Body of pancreas (tissue), 4 donors: ENCODE results near the gene ZNF592. TPM values are rescaled to one million over a fixed set of nuclear protein-coding genes. Genes with fewer than 3 reads are reported as not detected.

Experiments
- ATAC-seq: fragments of 150-250 bp; one replicate; pipeline ENCODE4 v1.9.1; 2016
- DNase-seq, 4 donors: peaks; one replicate each; pipeline ENCODE4 v3.0.0-alpha.2; 2019
- H3K27ac ChIP-seq, 4 donors: fragments of 200-600 bp; sonication (generic); 1 replicate in 3 of 4; 2 replicates in 1 of 4; pipeline versions ENCODE4 v1.5.1 to v1.6.1; 2016 to 2019; ENCODE audit warnings: mild to moderate bottlenecking in 1 of 4, mixed read lengths in 1 of 4, moderate library complexity in 1 of 4
- H3K27me3 ChIP-seq, 2 donors: fragments of 200-600 bp; sonication (generic); one replicate each; pipeline ENCODE4 v1.6.0; 2016; ENCODE audit warnings: mild to moderate bottlenecking in 1 of 2
- H3K36me3 ChIP-seq, 2 donors: fragments of 200-600 bp; sonication (generic); replicated peaks in 1 of 2; 2 replicates each; pipeline ENCODE4 v1.5.1; 2016; ENCODE audit warnings: low read depth in 2 of 2; ENCODE audit not compliant: insufficient read depth in 1 of 2
- H3K4me1 ChIP-seq: fragments of 200-600 bp; sonication (generic); one replicate; pipeline ENCODE4 v1.6.0; 2016
- H3K4me3 ChIP-seq, 2 donors: fragments of 200-600 bp; sonication (generic); 1 replicate in 1 of 2; 2 replicates in 1 of 2; pipeline ENCODE4 v1.5.1; 2016 to 2019
- H3K9me3 ChIP-seq, 3 donors: fragments of 200-600 bp; sonication (generic); 1 replicate in 2 of 3; 2 replicates in 1 of 3; pipeline ENCODE4 v1.5.1; 2016
- POLR2A ChIP-seq, 3 donors: fragments of 450-650 bp; IDR thresholded peaks; one replicate each; pipeline ENCODE4 v1.6.1; 2016; ENCODE audit warnings: antibody characterized with exemption in 3 of 3, mild to moderate bottlenecking in 2 of 3
- WGBS, 2 donors: methylation state at CpG; one replicate each; pipeline ENCODE4 v1.1.5; 2017; 5-methylcytosine and 5-hydroxymethylcytosine counted together
- intact Hi-C: fragments of 100-400 bp; cut with DNase I; formaldehyde crosslinking; loops from one replicate; pipeline ENCODE4 v1.15.1; 2023
- total RNA-seq, 2 donors: library from RNA; depleted of rRNA; stranded (reverse); fragments of >200 nt; gene quantifications; one replicate each; pipeline ENCODE4 v1.1.0, GENCODE V29; 2016
- TF ChIP-seq, protein P1 (sequence below), 7 experiments: fragments of 450-650 bp in 4 of 7; fragments of 200-600 bp in 3 of 7; sonication (generic) in 3 of 7; IDR thresholded peaks; one replicate each; pipeline ENCODE4 v1.5.1; 2016 to 2019; ENCODE audit warnings: antibody characterized with exemption in 7 of 7

The ZNF592 gene
- total RNA-seq, 2 donors from 2014 or later = 14.3 to 20.8 TPM

GRCh38 chr15:84827246-84827645 is 78.9 kb downstream of the ZNF592 start:
- Histone ChIP-seq H3K4me1 (peaks cover 27% of the 10 kb centered on the region), H3K27me3 (no peaks in the 10 kb centered on the region), H3K9me3 (no peaks in the 10 kb centered on the region), H3K36me3 (no peaks in the 10 kb centered on the region), H3K4me3 (no peak overlapping the region), H3K27ac (no peak overlapping the region)
- no peak for ATAC-seq
- intact Hi-C loops = no loop called here
- no peak for DNase-seq
- no peak for TF ChIP-seq POLR2A (IDR thresholded peaks at IDR 0.05)
- TF ChIP-seq, protein P1, sequence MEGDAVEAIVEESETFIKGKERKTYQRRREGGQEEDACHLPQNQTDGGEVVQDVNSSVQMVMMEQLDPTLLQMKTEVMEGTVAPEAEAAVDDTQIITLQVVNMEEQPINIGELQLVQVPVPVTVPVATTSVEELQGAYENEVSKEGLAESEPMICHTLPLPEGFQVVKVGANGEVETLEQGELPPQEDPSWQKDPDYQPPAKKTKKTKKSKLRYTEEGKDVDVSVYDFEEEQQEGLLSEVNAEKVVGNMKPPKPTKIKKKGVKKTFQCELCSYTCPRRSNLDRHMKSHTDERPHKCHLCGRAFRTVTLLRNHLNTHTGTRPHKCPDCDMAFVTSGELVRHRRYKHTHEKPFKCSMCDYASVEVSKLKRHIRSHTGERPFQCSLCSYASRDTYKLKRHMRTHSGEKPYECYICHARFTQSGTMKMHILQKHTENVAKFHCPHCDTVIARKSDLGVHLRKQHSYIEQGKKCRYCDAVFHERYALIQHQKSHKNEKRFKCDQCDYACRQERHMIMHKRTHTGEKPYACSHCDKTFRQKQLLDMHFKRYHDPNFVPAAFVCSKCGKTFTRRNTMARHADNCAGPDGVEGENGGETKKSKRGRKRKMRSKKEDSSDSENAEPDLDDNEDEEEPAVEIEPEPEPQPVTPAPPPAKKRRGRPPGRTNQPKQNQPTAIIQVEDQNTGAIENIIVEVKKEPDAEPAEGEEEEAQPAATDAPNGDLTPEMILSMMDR (IDR thresholded peaks at IDR 0.05) = no peak
- WGBS, 2 donors = 97 to 99% methylated on average over 6 to 9 of the region's 9 CpGs

DNA sequence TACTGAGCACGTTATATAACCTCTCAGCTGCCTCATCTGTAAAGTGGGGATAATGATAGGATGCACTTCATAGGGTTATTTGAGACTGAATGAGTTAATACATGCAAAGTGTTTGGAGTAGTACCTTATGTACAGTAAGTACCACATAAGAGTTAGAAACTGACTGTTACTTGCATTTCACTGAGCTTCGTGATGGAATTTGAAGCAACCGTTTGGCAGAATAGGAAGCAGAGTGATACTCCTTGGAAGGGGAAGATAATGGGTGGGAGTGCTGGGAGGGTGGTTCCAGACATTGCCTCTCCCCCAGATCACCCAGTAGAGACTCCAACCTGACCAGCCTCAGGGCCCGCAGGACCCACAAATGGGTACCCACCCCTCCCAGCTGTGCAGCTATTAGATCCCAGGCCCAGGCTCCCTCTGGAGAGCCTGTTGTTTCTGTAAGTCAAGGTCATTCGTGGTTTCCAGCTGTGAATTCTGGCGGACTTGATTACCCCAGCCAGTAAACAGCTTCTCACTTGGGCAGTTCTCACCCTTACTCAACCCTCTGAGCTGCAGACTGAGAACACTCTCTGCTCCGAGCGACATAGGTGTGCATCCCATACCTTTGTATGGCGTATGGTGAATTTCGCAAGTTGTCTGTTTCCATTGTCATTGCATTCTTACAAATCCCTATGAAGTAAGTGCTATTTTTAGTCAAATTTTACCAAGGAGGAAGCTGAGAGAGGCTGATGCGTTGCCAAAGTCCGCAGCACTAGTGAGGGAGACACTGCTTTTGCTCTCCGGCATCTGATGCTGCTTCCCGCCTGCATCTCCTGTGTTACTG is 79.9 kb downstream of the ZNF592 start:
- H3K4me3 ChIP-seq = no peak overlapping the region
- peaks cover 30% of the 10 kb centered on the region for H3K4me1 ChIP-seq
- no peaks in the 10 kb centered on the region for H3K27me3 ChIP-seq
- ATAC-seq (peak; percentile 26), DNase-seq (peak in 2 of 4 donors; percentile 52 to 58)
- peak overlapping the region; percentile 14 to 53 (median 38) for H3K27ac ChIP-seq
- intact Hi-C loops = no loop called here
- no peak for TF ChIP-seq POLR2A (IDR thresholded peaks at IDR 0.05)
- TF ChIP-seq, protein P1 (IDR thresholded peaks at IDR 0.05) = no peak
- H3K9me3 ChIP-seq = no peaks in the 10 kb centered on the region
- WGBS, 2 donors = 59 to 61% methylated on average over 14 of the region's 14 CpGs
- no peaks in the 10 kb centered on the region for H3K36me3 ChIP-seq

GRCh38 chr15:84829428-84829827 is 81.0 kb downstream of the ZNF592 start:
- intact Hi-C loops = no loop called here
- no peak for ATAC-seq
- no peaks in the 10 kb centered on the region for H3K36me3 ChIP-seq
- no peaks in the 10 kb centered on the region for H3K9me3 ChIP-seq
- WGBS, 2 donors = 95% methylated on average over 8 of the region's 8 CpGs
- peaks cover 30% of the 10 kb centered on the region for H3K4me1 ChIP-seq
- no peak overlapping the region for H3K4me3 ChIP-seq
- peak overlapping the region in 1 of 4 donors; percentile 4 for H3K27ac ChIP-seq
- no peak for DNase-seq
- TF ChIP-seq, protein P1 (IDR thresholded peaks at IDR 0.05) = no peak
- no peak for TF ChIP-seq POLR2A (IDR thresholded peaks at IDR 0.05)
- no peaks in the 10 kb centered on the region for H3K27me3 ChIP-seq

GRCh38 chr15:84830036-84830435 is 81.6 kb downstream of the ZNF592 start:
- Histone ChIP-seq H3K4me1 (peaks cover 30% of the 10 kb centered on the region), H3K27me3 (no peaks in the 10 kb centered on the region), H3K4me3 (no peak overlapping the region), H3K9me3 (no peaks in the 10 kb centered on the region), H3K27ac (peak overlapping the region in 1 of 4 donors; percentile 4), H3K36me3 (no peaks in the 10 kb centered on the region)
- no peak for ATAC-seq
- intact Hi-C loops = no loop called here
- 66 to 73% methylated on average over 2 of the region's 2 CpGs for WGBS, 2 donors
- no peak for DNase-seq
- TF ChIP-seq POLR2A (IDR thresholded peaks at IDR 0.05) = no peak
- TF ChIP-seq, protein P1 (IDR thresholded peaks at IDR 0.05) = no peak

GRCh38 chr15:84831028-84831427 is 82.6 kb downstream of the ZNF592 start:
- Histone ChIP-seq H3K36me3 (no peaks in the 10 kb centered on the region), H3K9me3 (no peaks in the 10 kb centered on the region), H3K27me3 (no peaks in the 10 kb centered on the region), H3K4me3 (no peak overlapping the region), H3K4me1 (peaks cover 30% of the 10 kb centered on the region), H3K27ac (no peak overlapping the region)
- no peak for DNase-seq
- ATAC-seq = no peak
- WGBS, 2 donors = 71 to 74% methylated on average over 5 of the region's 5 CpGs
- TF ChIP-seq, protein P1 (IDR thresholded peaks at IDR 0.05) = no peak
- no peak for TF ChIP-seq POLR2A (IDR thresholded peaks at IDR 0.05)
- intact Hi-C loops = no loop called here
